A375 (cell line): Measurements from ENCODE around the gene ADAMTSL3. TPM values are rescaled to one million over a fixed set of nuclear protein-coding genes. Genes with fewer than 3 reads are reported as not detected.

ENCODE experiments used
- small RNA-seq: library from RNA; depleted of rRNA; stranded (forward); fragments of <200 nt; gene quantifications from one replicate; pipeline ENCODE3, GENCODE V24; 2014
- total RNA-seq: library from RNA; depleted of rRNA; stranded (reverse); fragments of >200 nt; shearing (Covaris generic); gene quantifications from 2 replicates; pipeline ENCODE4 v1.2.3, GENCODE V29; 2014; rRNA removed

The ADAMTSL3 gene, protein sequence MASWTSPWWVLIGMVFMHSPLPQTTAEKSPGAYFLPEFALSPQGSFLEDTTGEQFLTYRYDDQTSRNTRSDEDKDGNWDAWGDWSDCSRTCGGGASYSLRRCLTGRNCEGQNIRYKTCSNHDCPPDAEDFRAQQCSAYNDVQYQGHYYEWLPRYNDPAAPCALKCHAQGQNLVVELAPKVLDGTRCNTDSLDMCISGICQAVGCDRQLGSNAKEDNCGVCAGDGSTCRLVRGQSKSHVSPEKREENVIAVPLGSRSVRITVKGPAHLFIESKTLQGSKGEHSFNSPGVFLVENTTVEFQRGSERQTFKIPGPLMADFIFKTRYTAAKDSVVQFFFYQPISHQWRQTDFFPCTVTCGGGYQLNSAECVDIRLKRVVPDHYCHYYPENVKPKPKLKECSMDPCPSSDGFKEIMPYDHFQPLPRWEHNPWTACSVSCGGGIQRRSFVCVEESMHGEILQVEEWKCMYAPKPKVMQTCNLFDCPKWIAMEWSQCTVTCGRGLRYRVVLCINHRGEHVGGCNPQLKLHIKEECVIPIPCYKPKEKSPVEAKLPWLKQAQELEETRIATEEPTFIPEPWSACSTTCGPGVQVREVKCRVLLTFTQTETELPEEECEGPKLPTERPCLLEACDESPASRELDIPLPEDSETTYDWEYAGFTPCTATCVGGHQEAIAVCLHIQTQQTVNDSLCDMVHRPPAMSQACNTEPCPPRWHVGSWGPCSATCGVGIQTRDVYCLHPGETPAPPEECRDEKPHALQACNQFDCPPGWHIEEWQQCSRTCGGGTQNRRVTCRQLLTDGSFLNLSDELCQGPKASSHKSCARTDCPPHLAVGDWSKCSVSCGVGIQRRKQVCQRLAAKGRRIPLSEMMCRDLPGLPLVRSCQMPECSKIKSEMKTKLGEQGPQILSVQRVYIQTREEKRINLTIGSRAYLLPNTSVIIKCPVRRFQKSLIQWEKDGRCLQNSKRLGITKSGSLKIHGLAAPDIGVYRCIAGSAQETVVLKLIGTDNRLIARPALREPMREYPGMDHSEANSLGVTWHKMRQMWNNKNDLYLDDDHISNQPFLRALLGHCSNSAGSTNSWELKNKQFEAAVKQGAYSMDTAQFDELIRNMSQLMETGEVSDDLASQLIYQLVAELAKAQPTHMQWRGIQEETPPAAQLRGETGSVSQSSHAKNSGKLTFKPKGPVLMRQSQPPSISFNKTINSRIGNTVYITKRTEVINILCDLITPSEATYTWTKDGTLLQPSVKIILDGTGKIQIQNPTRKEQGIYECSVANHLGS (N-terminal part only)
- total RNA-seq, result 1.7 and 1.9 TPM in 2 replicates

DNA sequence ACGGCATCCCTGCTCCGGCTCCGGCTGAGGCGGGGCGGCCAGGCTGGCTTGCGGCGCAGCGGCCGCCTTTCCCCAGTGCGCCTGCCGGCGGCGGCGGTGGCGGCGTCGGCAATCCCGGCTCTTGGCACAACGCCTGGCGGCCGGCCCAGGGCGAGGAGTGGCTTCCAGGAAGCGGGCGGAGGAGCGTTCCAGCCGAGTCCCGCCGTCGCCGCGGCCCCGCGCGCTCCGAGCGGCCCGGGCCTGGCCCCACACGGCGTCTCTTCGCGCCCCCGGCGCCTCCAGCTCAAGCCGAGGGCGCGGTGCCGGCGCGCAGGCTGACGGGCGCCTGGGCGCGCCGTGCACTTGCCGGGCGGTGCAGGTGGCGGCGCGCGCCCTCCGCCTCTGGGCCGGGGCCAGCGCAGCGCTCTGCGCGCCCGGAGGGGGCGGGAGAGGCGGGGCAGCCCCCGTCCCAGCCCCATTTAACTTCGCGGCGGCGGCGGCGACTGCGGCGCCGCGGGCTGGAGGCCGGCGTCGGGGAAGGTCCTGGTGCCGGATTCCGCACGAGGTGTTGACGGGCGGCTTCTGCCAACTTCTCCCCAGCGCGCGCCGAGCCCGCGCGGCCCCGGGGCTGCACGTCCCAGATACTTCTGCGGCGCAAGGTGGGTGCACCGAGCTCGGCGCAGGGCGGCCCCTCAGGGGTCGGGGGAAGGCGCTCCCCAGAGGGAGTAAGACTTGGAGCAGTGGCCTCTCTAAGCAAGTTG lies at the start of gene ADAMTSL3:
ADAMTSL3 (plus strand) TSS at position 485 of the 740 bp plus-strand sequence. CDS start 1,639 bp downstream, outside the sequence.

Small RNAs within 50 kb of the gene (small RNA-seq; reads per million reads assigned to genes)
- gene RNU6-1339P (not detected), gene RNU6-401P (not detected)

Other genes with a start within 250 kb of the ADAMTSL3 start
- gene SH3GL3, start 206.8 kb upstream of the ADAMTSL3 start, total RNA-seq, result 2.4 and 3.7 TPM in 2 replicates